ENCODE results near the gene POLR2L.

POLR2L gene

GRCh38 chr11:868802-869201 is 26.5 kb upstream of the POLR2L start:
- no peak for DNase-seq (ENCODE audit: low spot score)

GRCh38 chr11:868394-868793 is 26.1 kb upstream of the POLR2L start:
- DNase-seq (ENCODE audit: low spot score): no peak

- DNase-seq (ENCODE audit: low spot score): no peak
These were observed 25.6 kb upstream of the POLR2L start for GRCh38 chr11:867856-868358.

GRCh38 chr11:866481-866880 is 24.2 kb upstream of the POLR2L start:
- DNase-seq (ENCODE audit: low spot score): no peak

- no peak for DNase-seq (ENCODE audit: low spot score)
These were observed 23.4 kb upstream of the POLR2L start for GRCh38 chr11:865462-866430.

GRCh38 chr11:864898-865297 is 22.6 kb upstream of the POLR2L start:
- no peak for DNase-seq (ENCODE audit: low spot score)

GRCh38 chr11:863910-864827 is 21.8 kb upstream of the POLR2L start:
- DNase-seq (ENCODE audit: low spot score): no peak

- no peak for DNase-seq (ENCODE audit: low spot score)
These were observed 20.9 kb upstream of the POLR2L start for GRCh38 chr11:863023-863909.

GRCh38 chr11:862696-863022 is 20.3 kb upstream of the POLR2L start:
- DNase-seq (ENCODE audit: low spot score): no peak

GRCh38 chr11:862081-862661 is 19.8 kb upstream of the POLR2L start:
- DNase-seq (ENCODE audit: low spot score): peak; percentile 21

GRCh38 chr11:861105-861479 is 18.8 kb upstream of the POLR2L start:
- DNase-seq (ENCODE audit: low spot score): no peak

GRCh38 chr11:860234-861104 is 18.1 kb upstream of the POLR2L start:
- peak; percentile 28 for DNase-seq (ENCODE audit: low spot score)

GRCh38 chr11:859394-860131 is 17.2 kb upstream of the POLR2L start:
- DNase-seq (ENCODE audit: low spot score): no peak

GRCh38 chr11:858762-859339 is 16.5 kb upstream of the POLR2L start:
- DNase-seq (ENCODE audit: low spot score): no peak

- no peak for DNase-seq (ENCODE audit: low spot score)
These were observed 15.9 kb upstream of the POLR2L start for GRCh38 chr11:858053-858761.

- DNase-seq (ENCODE audit: low spot score): no peak
These were observed 14.1 kb upstream of the POLR2L start for GRCh38 chr11:856397-856796.

- no peak for DNase-seq (ENCODE audit: low spot score)
These were observed 13.5 kb upstream of the POLR2L start for GRCh38 chr11:855796-856195.

- DNase-seq (ENCODE audit: low spot score): no peak
These were observed 13.0 kb upstream of the POLR2L start for GRCh38 chr11:855330-855674.
